Mammary epithelial cell (primary cell): ENCODE results near the gene TMEM131L.

Source experiments
- CTCF ChIP-seq, 2 donors: IDR thresholded peaks in 1 of 2; conservative IDR thresholded peaks in 1 of 2; 2 replicates each; pipeline ENCODE4 v1.5.1; 2011 to 2012; ENCODE audit warnings: inconsistent platforms in 2 of 2, low read length in 2 of 2, mild to moderate bottlenecking in 2 of 2, control low read depth in 1 of 2, low read depth in 1 of 2; ENCODE audit not compliant: insufficient read depth in 1 of 2; ENCODE audit errors: extremely low read depth in 1 of 2
- EZH2 ChIP-seq: IDR thresholded peaks from 2 replicates; pipeline ENCODE4 v1.6.1; 2012; ENCODE audit warnings: low read length, inconsistent platforms, borderline replicate concordance

- TF ChIP-seq EZH2 (no peak), CTCF (conservative IDR thresholded peaks at IDR 0.05 in 1 of 2, IDR thresholded peaks at IDR 0.05 in 1 of 2; ENCODE audit: extremely low read depth in 1 of 2, insufficient read depth in 1 of 2, low read depth in 1 of 2, low read length in 2 of 2) (no peak)
Observed at GRCh38 chr4:153465140-153465539, 1.0 kb upstream of the TMEM131L start.
